Measurements from ENCODE around the gene IGFL3.
"Not testable (repeated sequence)": the region's sequence is repeated elsewhere in the genome, so short reads cannot be mapped to it uniquely, and the experiment has no call there.

The IGFL3 gene

DNA sequence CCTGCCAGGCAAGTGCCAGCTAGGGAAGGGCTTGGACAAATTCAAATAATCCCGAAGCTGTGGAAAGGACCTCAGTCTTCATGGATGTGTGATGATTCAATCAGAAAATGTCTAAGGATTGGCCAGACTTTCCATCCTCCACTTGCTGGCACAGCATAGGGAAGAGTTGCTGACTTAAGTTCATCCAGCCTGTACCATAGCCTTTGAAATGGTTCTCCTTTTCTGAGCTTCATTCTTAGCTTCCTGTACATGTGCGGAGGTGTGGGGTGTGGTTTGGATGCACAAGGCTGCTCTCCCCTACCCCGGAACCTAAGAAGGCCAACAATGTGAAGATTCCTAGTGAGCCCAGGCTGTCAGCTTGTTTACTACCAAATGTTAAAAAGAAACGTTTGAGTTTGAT is 959 bp upstream of the IGFL3 start:
- Histone ChIP-seq H3K27me3 (ENCODE audit: insufficient read depth, low read length) (peaks cover 74% of the 10 kb centered on the region), H3K4me3 (ENCODE audit: low read depth, low read length) (no peak overlapping the region), H3K27ac (ENCODE audit: low read depth, low read length) (no peak overlapping the region), H3K36me3 (ENCODE audit: insufficient read depth, low read length) (no peaks in the 10 kb centered on the region), H3K4me1 (ENCODE audit: control insufficient read depth, insufficient read depth, low read length, unreplicated experiment) (no peaks in the 10 kb centered on the region), H3K79me2 (ENCODE audit: control insufficient read depth, insufficient read depth, low read length, unreplicated experiment) (no peaks in the 10 kb centered on the region), H2AFZ (ENCODE audit: low read length, unreplicated experiment) (no peak overlapping the region)

DNA sequence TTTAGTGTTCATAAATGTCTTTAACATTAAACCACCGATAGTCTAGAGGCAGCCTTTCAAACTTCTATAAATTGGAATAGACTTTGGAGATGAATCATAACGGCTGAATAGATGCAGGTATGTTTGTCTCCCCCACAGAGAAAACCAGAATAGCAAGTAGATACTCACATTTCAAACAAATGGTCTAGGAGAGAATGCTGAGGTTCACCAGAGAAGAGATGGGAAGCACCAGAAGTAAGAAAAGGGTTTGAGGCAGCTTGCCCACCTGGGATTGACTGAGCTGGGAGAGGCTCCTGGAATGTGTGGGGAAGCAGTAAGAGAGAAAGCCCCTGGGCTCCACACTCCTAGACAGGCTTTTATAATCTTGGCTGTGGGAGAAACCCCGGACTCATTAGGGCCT is 6.4 kb downstream of the IGFL3 start:
- Histone ChIP-seq H3K4me3 (ENCODE audit: low read depth, low read length) (no peak overlapping the region), H2AFZ (ENCODE audit: low read length, unreplicated experiment) (no peak overlapping the region), H3K27ac (ENCODE audit: low read depth, low read length) (no peak overlapping the region), H3K27me3 (ENCODE audit: insufficient read depth, low read length) (peaks cover 33% of the 10 kb centered on the region), H3K4me1 (ENCODE audit: control insufficient read depth, insufficient read depth, low read length, unreplicated experiment) (peaks cover 10% of the 10 kb centered on the region), H3K79me2 (ENCODE audit: control insufficient read depth, insufficient read depth, low read length, unreplicated experiment) (no peaks in the 10 kb centered on the region), H3K36me3 (ENCODE audit: insufficient read depth, low read length) (no peaks in the 10 kb centered on the region)

DNA sequence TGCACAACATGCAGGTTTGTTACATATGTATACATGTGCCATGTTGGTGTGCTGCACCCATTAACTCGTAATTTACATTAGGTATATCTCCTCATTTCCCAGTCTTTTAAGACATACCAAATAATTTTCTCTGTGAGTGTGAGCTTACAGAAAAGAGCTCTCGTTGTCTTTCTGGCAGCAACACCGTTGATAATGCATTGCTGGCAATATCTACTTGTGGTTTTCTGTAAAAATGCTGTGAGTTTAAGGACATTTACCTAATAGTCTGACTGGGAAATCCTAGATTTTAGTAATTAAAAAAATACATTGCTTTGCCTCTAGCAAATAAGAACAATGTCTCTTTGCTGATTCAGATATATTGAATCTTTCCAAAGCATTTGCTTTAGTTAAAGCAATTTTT is 8.4 kb downstream of the IGFL3 start:
- no peak overlapping the region for H3K27ac ChIP-seq (ENCODE audit: low read depth, low read length)
- H3K79me2 ChIP-seq (ENCODE audit: control insufficient read depth, insufficient read depth, low read length, unreplicated experiment): no peaks in the 10 kb centered on the region
- H3K27me3 ChIP-seq (ENCODE audit: insufficient read depth, low read length): peaks cover 49% of the 10 kb centered on the region
- H2AFZ ChIP-seq (ENCODE audit: low read length, unreplicated experiment): no peak overlapping the region
- peaks cover 10% of the 10 kb centered on the region for H3K4me1 ChIP-seq (ENCODE audit: control insufficient read depth, insufficient read depth, low read length, unreplicated experiment)
- no peak overlapping the region for H3K4me3 ChIP-seq (ENCODE audit: low read depth, low read length)
- no peaks in the 10 kb centered on the region for H3K36me3 ChIP-seq (ENCODE audit: insufficient read depth, low read length)

DNA sequence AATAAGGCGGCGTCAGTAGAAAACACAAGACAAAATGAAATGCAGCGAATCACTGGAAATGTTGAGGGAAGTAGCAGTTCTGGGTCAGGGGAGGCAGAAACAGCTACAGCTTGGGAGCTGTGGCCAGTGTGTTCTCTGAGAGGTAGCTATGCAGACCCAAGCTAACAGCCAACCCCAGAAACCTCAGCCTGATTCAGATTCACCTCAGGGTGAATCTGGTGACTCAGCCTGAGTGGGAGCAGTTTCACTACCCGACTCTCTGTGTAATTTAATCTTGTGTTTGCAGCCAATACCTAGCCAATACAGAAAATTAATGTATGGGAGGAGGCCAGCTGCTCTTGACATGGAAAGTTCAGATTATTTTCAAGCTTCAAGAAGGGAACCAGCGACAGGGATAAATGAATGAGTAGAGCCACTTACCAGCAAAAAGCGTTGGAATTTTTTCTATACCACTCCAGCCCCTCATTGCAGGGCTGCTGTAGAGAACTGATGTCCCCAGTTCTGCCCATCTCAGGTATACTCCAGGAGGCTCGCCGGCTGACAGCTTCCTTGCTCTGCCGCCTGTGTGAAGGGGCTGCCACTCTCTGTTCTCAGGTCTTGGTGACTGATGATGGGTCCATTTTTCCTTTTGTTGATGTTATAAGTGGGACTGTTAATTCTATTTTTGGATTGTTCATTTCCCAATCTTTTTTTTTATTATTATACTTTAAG is 8.9 kb downstream of the IGFL3 start:
- H2AFZ ChIP-seq (ENCODE audit: low read length, unreplicated experiment): no peak overlapping the region
- H3K27me3 ChIP-seq (ENCODE audit: insufficient read depth, low read length): peaks cover 49% of the 10 kb centered on the region
- H3K4me3 ChIP-seq (ENCODE audit: low read depth, low read length): no peak overlapping the region
- H3K4me1 ChIP-seq (ENCODE audit: control insufficient read depth, insufficient read depth, low read length, unreplicated experiment): peaks cover 10% of the 10 kb centered on the region
- no peak overlapping the region for H3K27ac ChIP-seq (ENCODE audit: low read depth, low read length)
- H3K79me2 ChIP-seq (ENCODE audit: control insufficient read depth, insufficient read depth, low read length, unreplicated experiment): no peaks in the 10 kb centered on the region
- H3K36me3 ChIP-seq (ENCODE audit: insufficient read depth, low read length): no peaks in the 10 kb centered on the region

DNA sequence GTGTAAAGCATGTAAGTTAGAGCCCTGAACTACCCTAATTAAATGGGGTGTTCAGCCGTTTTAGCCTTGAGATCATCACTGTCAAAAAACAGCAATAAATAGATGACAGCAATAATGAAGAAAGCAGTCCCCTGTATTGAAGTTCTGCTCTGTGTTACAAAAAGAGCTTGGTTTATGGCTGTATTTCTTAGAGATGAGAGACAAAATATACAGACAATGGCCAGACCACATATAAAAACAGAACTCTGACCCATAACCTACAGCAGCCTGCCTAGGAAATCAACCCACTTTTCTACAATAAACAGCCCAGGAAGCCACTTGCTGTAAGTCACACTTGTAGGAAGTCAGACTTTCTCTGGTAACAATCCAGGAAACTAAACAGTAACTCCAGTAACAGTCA is 10.8 kb downstream of the IGFL3 start:
- no peak overlapping the region for H2AFZ ChIP-seq (ENCODE audit: low read length, unreplicated experiment)
- no peak overlapping the region for H3K27ac ChIP-seq (ENCODE audit: low read depth, low read length)
- H3K4me1 ChIP-seq (ENCODE audit: control insufficient read depth, insufficient read depth, low read length, unreplicated experiment): peaks cover 10% of the 10 kb centered on the region
- H3K36me3 ChIP-seq (ENCODE audit: insufficient read depth, low read length): no peaks in the 10 kb centered on the region
- H3K27me3 ChIP-seq (ENCODE audit: insufficient read depth, low read length): peaks cover 34% of the 10 kb centered on the region
- H3K79me2 ChIP-seq (ENCODE audit: control insufficient read depth, insufficient read depth, low read length, unreplicated experiment): no peaks in the 10 kb centered on the region
- no peak overlapping the region for H3K4me3 ChIP-seq (ENCODE audit: low read depth, low read length)

DNA sequence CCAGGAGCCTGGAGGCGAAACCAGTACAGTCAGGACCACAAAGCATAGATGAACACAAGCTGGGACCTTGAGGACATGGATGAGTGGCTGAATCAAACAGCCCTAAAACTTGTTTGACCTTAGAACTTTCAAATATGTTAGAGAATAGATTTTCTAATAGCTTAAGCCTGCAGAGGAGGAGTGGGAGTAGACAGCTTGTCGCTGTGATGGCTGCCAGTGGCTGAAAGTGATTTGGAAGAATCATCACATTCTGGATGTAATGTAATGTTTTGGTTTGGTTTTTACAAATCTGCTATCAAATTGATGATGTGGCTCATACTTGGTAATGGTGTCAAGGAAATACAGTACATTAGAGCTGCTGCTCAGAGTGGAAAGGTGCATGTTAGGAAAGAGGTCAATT is 12.0 kb downstream of the IGFL3 start:
- H3K27ac ChIP-seq (ENCODE audit: low read depth, low read length): no peak overlapping the region
- peaks cover 34% of the 10 kb centered on the region for H3K27me3 ChIP-seq (ENCODE audit: insufficient read depth, low read length)
- peaks cover 10% of the 10 kb centered on the region for H3K4me1 ChIP-seq (ENCODE audit: control insufficient read depth, insufficient read depth, low read length, unreplicated experiment)
- H3K4me3 ChIP-seq (ENCODE audit: low read depth, low read length): no peak overlapping the region
- no peaks in the 10 kb centered on the region for H3K79me2 ChIP-seq (ENCODE audit: control insufficient read depth, insufficient read depth, low read length, unreplicated experiment)
- H2AFZ ChIP-seq (ENCODE audit: low read length, unreplicated experiment): no peak overlapping the region
- H3K36me3 ChIP-seq (ENCODE audit: insufficient read depth, low read length): no peaks in the 10 kb centered on the region

DNA sequence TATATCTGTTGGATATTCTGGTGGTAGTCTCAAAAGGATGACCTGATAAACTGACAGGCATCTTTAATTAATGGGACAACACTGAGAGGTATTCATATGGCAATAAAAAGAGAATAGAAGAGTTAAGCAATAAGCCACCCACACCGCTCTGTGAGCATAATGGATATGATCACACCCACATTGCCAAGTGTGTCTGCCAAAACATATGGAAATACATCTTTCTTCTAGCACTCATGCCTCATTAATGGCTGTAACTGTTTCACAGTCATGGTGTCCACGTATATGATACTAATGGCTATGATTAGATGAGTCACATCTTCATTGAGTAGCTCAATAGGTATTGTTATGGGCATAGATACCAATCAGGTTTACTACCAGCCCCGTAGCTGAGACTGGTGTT is 13.1 kb downstream of the IGFL3 start:
- H3K4me1 ChIP-seq (ENCODE audit: control insufficient read depth, insufficient read depth, low read length, unreplicated experiment): peaks cover 10% of the 10 kb centered on the region

GRCh38 chr19:46109876-46110275 is 14.6 kb downstream of the IGFL3 start:
- no peak overlapping the region for H2AFZ ChIP-seq (ENCODE audit: low read length, unreplicated experiment)
- H3K27ac ChIP-seq (ENCODE audit: low read depth, low read length): no peak overlapping the region
- H3K4me3 ChIP-seq (ENCODE audit: low read depth, low read length): no peak overlapping the region
- peaks cover 34% of the 10 kb centered on the region for H3K27me3 ChIP-seq (ENCODE audit: insufficient read depth, low read length)
- H3K79me2 ChIP-seq (ENCODE audit: control insufficient read depth, insufficient read depth, low read length, unreplicated experiment): no peaks in the 10 kb centered on the region
- H3K4me1 ChIP-seq (ENCODE audit: control insufficient read depth, insufficient read depth, low read length, unreplicated experiment): peaks cover under 1% of the 10 kb centered on the region
- no peaks in the 10 kb centered on the region for H3K36me3 ChIP-seq (ENCODE audit: insufficient read depth, low read length)

More for the DNA sequence above, 13.1 kb downstream of the IGFL3 start:
- H3K27me3 ChIP-seq (ENCODE audit: insufficient read depth, low read length): peaks cover 34% of the 10 kb centered on the region
- H3K79me2 ChIP-seq (ENCODE audit: control insufficient read depth, insufficient read depth, low read length, unreplicated experiment): no peaks in the 10 kb centered on the region
- H3K4me3 ChIP-seq (ENCODE audit: low read depth, low read length): no peak overlapping the region
- H3K27ac ChIP-seq (ENCODE audit: low read depth, low read length): no peak overlapping the region
- no peak overlapping the region for H2AFZ ChIP-seq (ENCODE audit: low read length, unreplicated experiment)
- no peaks in the 10 kb centered on the region for H3K36me3 ChIP-seq (ENCODE audit: insufficient read depth, low read length)

GRCh38 chr19:46107371-46107770 is 17.1 kb downstream of the IGFL3 start:
- Histone ChIP-seq H3K36me3 (ENCODE audit: insufficient read depth, low read length) (no peaks in the 10 kb centered on the region), H3K4me3 (ENCODE audit: low read depth, low read length) (no peak overlapping the region)

DNA sequence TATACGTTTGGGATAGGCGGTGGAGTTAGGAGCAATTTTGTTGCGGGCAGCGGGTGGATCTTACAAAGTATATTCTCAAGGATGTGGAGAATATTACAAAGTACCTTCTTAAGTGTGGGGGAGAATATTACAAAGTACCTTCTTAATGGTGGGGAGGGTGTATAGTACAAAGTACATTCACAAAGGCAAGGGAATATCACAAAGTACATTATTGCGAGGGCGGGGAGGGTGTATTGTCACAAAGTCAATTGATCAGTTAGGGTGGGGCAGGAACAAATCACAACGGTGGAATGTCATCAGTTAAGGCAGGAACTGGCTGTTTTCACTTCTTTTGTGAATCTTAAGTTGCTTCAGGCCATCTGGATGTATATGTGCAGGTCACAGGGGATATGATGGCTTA is 22.2 kb downstream of the IGFL3 start:
- H3K36me3 ChIP-seq (ENCODE audit: insufficient read depth, low read length); H3K4me3 ChIP-seq (ENCODE audit: low read depth, low read length); H2AFZ ChIP-seq (ENCODE audit: low read length, unreplicated experiment); H3K4me1 ChIP-seq (ENCODE audit: control insufficient read depth, insufficient read depth, low read length, unreplicated experiment); H3K79me2 ChIP-seq (ENCODE audit: control insufficient read depth, insufficient read depth, low read length, unreplicated experiment); H3K27ac ChIP-seq (ENCODE audit: low read depth, low read length): not testable (repeated sequence)
- H3K27me3 ChIP-seq (ENCODE audit: insufficient read depth, low read length): peaks cover 47% of the 10 kb centered on the region

More at GRCh38 chr19:46107371-46107770, 17.1 kb downstream of the IGFL3 start:
- H3K4me1 ChIP-seq (ENCODE audit: control insufficient read depth, insufficient read depth, low read length, unreplicated experiment): no peaks in the 10 kb centered on the region
- no peak overlapping the region for H3K27ac ChIP-seq (ENCODE audit: low read depth, low read length)
- no peak overlapping the region for H2AFZ ChIP-seq (ENCODE audit: low read length, unreplicated experiment)
- H3K79me2 ChIP-seq (ENCODE audit: control insufficient read depth, insufficient read depth, low read length, unreplicated experiment): no peaks in the 10 kb centered on the region
- peaks cover 30% of the 10 kb centered on the region for H3K27me3 ChIP-seq (ENCODE audit: insufficient read depth, low read length)

- H2AFZ ChIP-seq (ENCODE audit: low read length, unreplicated experiment): no peak overlapping the region
- H3K36me3 ChIP-seq (ENCODE audit: insufficient read depth, low read length): no peaks in the 10 kb centered on the region
- no peak overlapping the region for H3K27ac ChIP-seq (ENCODE audit: low read depth, low read length)
- no peaks in the 10 kb centered on the region for H3K4me1 ChIP-seq (ENCODE audit: control insufficient read depth, insufficient read depth, low read length, unreplicated experiment)
- H3K4me3 ChIP-seq (ENCODE audit: low read depth, low read length): no peak overlapping the region
- peaks cover 57% of the 10 kb centered on the region for H3K27me3 ChIP-seq (ENCODE audit: insufficient read depth, low read length)
- H3K79me2 ChIP-seq (ENCODE audit: control insufficient read depth, insufficient read depth, low read length, unreplicated experiment): no peaks in the 10 kb centered on the region
Observed at GRCh38 chr19:46101293-46101692, 23.2 kb downstream of the IGFL3 start.

Data from ACC112 (cell line).